B cell (primary cell): ENCODE measurements around the gene CCDC93. TPM values are rescaled to one million over a fixed set of nuclear protein-coding genes. Genes with fewer than 3 reads are reported as not detected.

Experiments
- ATAC-seq: fragments of 200-7000 bp; cut with Tn5 transposase; one replicate; pipeline ENCODE4 v1.10.0; 2021; ENCODE audit warnings: low read depth, mild to moderate bottlenecking, moderate number of reproducible peaks, moderate library complexity
- CTCF ChIA-PET: fragments of 350-600 bp; sonication (Branson Sonifier 250); formaldehyde crosslinking; loops from one replicate; lab custom pipeline; 2021; ENCODE audit warnings: antibody characterized with exemption, inconsistent platforms; lab: Charles Lee
- POLR2A ChIA-PET: fragments of 350-600 bp; sonication (Branson Sonifier 250); formaldehyde crosslinking; loops from one replicate; lab custom pipeline; 2021; ENCODE audit warnings: antibody characterized with exemption; lab: Charles Lee
- DNase-seq: peaks from one replicate; pipeline ENCODE4 v3.0.0; 2013
- H2AFZ ChIP-seq: 2 replicates; pipeline ENCODE4 v1.6.1; 2012; ENCODE audit warnings: mild to moderate bottlenecking, low read depth, low read length; ENCODE audit not compliant: insufficient read depth, poor library complexity, severe bottlenecking
- H3K27ac ChIP-seq, 2 donors: 1 replicate in 1 of 2; 2 replicates in 1 of 2; pipeline ENCODE4 v1.5.1; 2012 to 2013; ENCODE audit warnings: low read length in 2 of 2, mild to moderate bottlenecking in 2 of 2, moderate library complexity in 1 of 2
- H3K27me3 ChIP-seq, 4 experiments: fragments of 200-600 bp in 1 of 4; sonication (generic) in 1 of 4; replicated peaks in 1 of 4; 1 replicate in 2 of 4; 2 replicates in 2 of 4; pipeline versions ENCODE4 v1.6.1 to v1.7.0; 2013 to 2016; ENCODE audit warnings: low read length in 3 of 4, mild to moderate bottlenecking in 2 of 4, mixed read lengths in 1 of 4, moderate library complexity in 1 of 4; ENCODE audit not compliant: insufficient read depth in 4 of 4, control insufficient read depth in 3 of 4; ENCODE audit errors: control extremely low read depth in 1 of 4
- H3K36me3 ChIP-seq, 2 experiments: replicated peaks in 1 of 2; 1 replicate in 1 of 2; 2 replicates in 1 of 2; pipeline versions ENCODE4 v1.6.1 to v1.7.1; 2013; ENCODE audit warnings: low read length in 1 of 2; ENCODE audit not compliant: insufficient read depth in 2 of 2, control insufficient read depth in 1 of 2; ENCODE audit errors: control extremely low read depth in 1 of 2, extremely low read depth in 1 of 2
- H3K4me1 ChIP-seq, 2 donors: fragments of 200-600 bp in 1 of 2; sonication (generic) in 1 of 2; 1 replicate in 1 of 2; 2 replicates in 1 of 2; pipeline versions ENCODE4 v1.5.1 to v1.6.1; 2013 to 2017; ENCODE audit warnings: low read length in 2 of 2; ENCODE audit not compliant: control insufficient read depth in 2 of 2, insufficient read depth in 2 of 2
- H3K4me2 ChIP-seq: replicated peaks from 2 replicates; pipeline ENCODE3; 2012; ENCODE audit warnings: mild to moderate bottlenecking, low read depth, low read length; ENCODE audit not compliant: poor library complexity, severe bottlenecking
- H3K4me3 ChIP-seq, 5 experiments: fragments of 200-600 bp in 1 of 5; sonication (generic) in 1 of 5; 1 replicate in 3 of 5; 2 replicates in 2 of 5; pipeline versions ENCODE4 v1.5.1 to v1.7.0; 2011 to 2016; ENCODE audit warnings: low read length in 4 of 5, mild to moderate bottlenecking in 4 of 5, low read depth in 2 of 5, control low read depth in 1 of 5, moderate library complexity in 1 of 5; ENCODE audit not compliant: insufficient read depth in 1 of 5; ENCODE audit errors: control extremely low read depth in 1 of 5, extremely low read depth in 1 of 5
- H3K79me2 ChIP-seq: fragments of 200-600 bp; sonication (generic); one replicate; pipeline ENCODE4 v1.6.0; 2016; ENCODE audit warnings: low read length; ENCODE audit not compliant: control insufficient read depth, insufficient read depth
- H3K9ac ChIP-seq: fragments of 200-600 bp; sonication (generic); 2 replicates; pipeline ENCODE4 v1.6.1; 2017; ENCODE audit warnings: mild to moderate bottlenecking, low read length, moderate library complexity
- H3K9me3 ChIP-seq, 3 donors: one replicate each; pipeline versions ENCODE4 v1.6.1 to v1.7.1; 2013; ENCODE audit warnings: low read length in 2 of 3; ENCODE audit not compliant: control insufficient read depth in 2 of 3, insufficient read depth in 1 of 3; ENCODE audit errors: control extremely low read depth in 1 of 3
- H4K20me1 ChIP-seq: 2 replicates; pipeline ENCODE4 v1.6.0; 2012; ENCODE audit warnings: mild to moderate bottlenecking, low read length; ENCODE audit not compliant: insufficient read depth, control insufficient read depth, poor library complexity, severe bottlenecking
- H3K27ac Mint-ChIP-seq: one replicate; pipeline ENCODE4 v1.8.0; 2021; ENCODE audit warnings: mixed read lengths
- H3K27me3 Mint-ChIP-seq: one replicate; pipeline ENCODE4 v1.8.0; 2021; ENCODE audit warnings: mixed read lengths
- H3K4me1 Mint-ChIP-seq: one replicate; pipeline ENCODE4 v1.8.0; 2021; ENCODE audit warnings: mixed read lengths
- H3K4me3 Mint-ChIP-seq: one replicate; pipeline ENCODE4 v1.8.0; 2021; ENCODE audit warnings: mixed read lengths
- H3K9me3 Mint-ChIP-seq: one replicate; pipeline ENCODE4 v1.8.0; 2022; ENCODE audit warnings: mixed read lengths; ENCODE audit not compliant: insufficient read depth
- CTCF ChIP-seq: fragments of 200-600 bp; IDR thresholded peaks from one replicate; pipeline ENCODE4 v1.8.0; 2022; ENCODE audit warnings: antibody characterized with exemption, mild to moderate bottlenecking
- EZH2 ChIP-seq: IDR thresholded peaks from 2 replicates; pipeline ENCODE4 v1.6.1; 2012; ENCODE audit warnings: borderline replicate concordance, low read depth, mild to moderate bottlenecking, moderate library complexity, low read length; ENCODE audit not compliant: insufficient read depth, poor library complexity, severe bottlenecking
- WGBS: methylation state at CpG from one replicate; pipeline ENCODE4 v1.1.5; 2013; ENCODE audit warnings: missing lambda C conversion rate; ENCODE audit not compliant: insufficient coverage; 5-methylcytosine and 5-hydroxymethylcytosine counted together
- intact Hi-C: fragments of 100-400 bp; cut with micrococcal nuclease; formaldehyde crosslinking; loops from one replicate; pipeline ENCODE4 v1.10.0; 2022
- polyA plus RNA-seq: library from polyadenylated mRNA; depleted of rRNA; stranded (reverse); fragments of >200 nt; gene quantifications from 2 replicates; pipeline ENCODE4 v1.2.3, GENCODE V29; 2012
- total RNA-seq, 2 donors: library from RNA; stranded (reverse); fragments of 120-200 nt in 1 of 2; gene quantifications; 1 replicate in 1 of 2; 2 replicates in 1 of 2; pipeline versions ENCODE4 v1.2.3 to v1.2.4, GENCODE V29; 2013 to 2022

CCDC93 gene
- total and polyA plus RNA-seq, 2 donors (not counting 1 experiment from before 2014, with no cell fraction given) = 17.5 to 79.6 TPM

DNA sequence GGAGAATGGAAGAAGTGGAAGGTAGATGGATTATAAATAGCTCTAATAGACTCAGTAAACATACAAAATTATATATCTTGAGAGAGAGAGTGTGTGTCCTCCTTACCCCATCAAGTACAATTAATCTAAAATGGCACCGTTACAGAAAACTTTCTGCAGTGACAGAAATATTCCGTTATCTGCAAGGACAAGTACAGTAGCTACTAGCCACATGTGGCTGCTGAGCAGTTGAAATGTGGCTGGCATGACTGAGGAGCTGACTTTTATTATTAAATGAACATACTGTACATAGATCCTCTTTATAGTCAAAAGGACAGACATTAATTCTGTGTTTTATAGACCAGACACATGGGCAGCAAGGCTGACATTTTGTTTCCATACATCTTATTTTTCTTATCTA is 7.0 kb downstream of the CCDC93 start:
- no CpG with 5 or more reads among the region's 2 CpGs for WGBS
- H3K27me3 ChIP-seq = no peaks in the 10 kb centered on the region
- CTCF ChIA-PET = interaction anchor here (1.3 to 7.0 kb wide), 4 partner anchors 10 to 193 kb away, joined by 6 to 62 read pairs (median 9); partner anchors contain the start of gene DDX18
- H3K27ac Mint-ChIP-seq = no peak overlapping the region
- peaks cover 72% of the 10 kb centered on the region for H4K20me1 ChIP-seq
- POLR2A ChIA-PET = no interaction called here
- H3K79me2 ChIP-seq = peaks cover 51% of the 10 kb centered on the region
- intact Hi-C loops = no loop called here
- no peak overlapping the region for H3K4me3 ChIP-seq
- H3K9ac ChIP-seq = no peak overlapping the region
- no peak for TF ChIP-seq CTCF
- TF ChIP-seq EZH2 = no peak
- no peaks in the 10 kb centered on the region for H3K27me3 Mint-ChIP-seq
- H3K9me3 Mint-ChIP-seq = no peaks in the 10 kb centered on the region
- H3K4me3 Mint-ChIP-seq = no peak overlapping the region
- peaks cover 12 to 15% of the 10 kb centered on the region in 2 donors for H3K4me1 ChIP-seq
- H3K4me1 Mint-ChIP-seq = peaks cover 21% of the 10 kb centered on the region
- DNase-seq (no peak), ATAC-seq (no peak)
- no peaks in the 10 kb centered on the region for H3K9me3 ChIP-seq
- no peak overlapping the region for H3K27ac ChIP-seq
- no peak overlapping the region for H2AFZ ChIP-seq
- peaks cover 12 to 67% of the 10 kb centered on the region in 2 experiments for H3K36me3 ChIP-seq
- no peak overlapping the region for H3K4me2 ChIP-seq

GRCh38 chr2:118006326-118006725 is 7.5 kb downstream of the CCDC93 start:
- Mint-ChIP-seq H3K27ac (no peak overlapping the region), H3K9me3 (no peaks in the 10 kb centered on the region), H3K27me3 (no peaks in the 10 kb centered on the region), H3K4me3 (no peak overlapping the region), H3K4me1 (peaks cover 15% of the 10 kb centered on the region)
- Histone ChIP-seq H3K9me3 (no peaks in the 10 kb centered on the region), H2AFZ (no peak overlapping the region), H3K9ac (no peak overlapping the region), H3K79me2 (peaks cover 46% of the 10 kb centered on the region), H3K4me3 (no peak overlapping the region), H3K36me3 (peaks cover 14 to 73% of the 10 kb centered on the region in 2 experiments), H3K27me3 (no peaks in the 10 kb centered on the region), H4K20me1 (peaks cover 72% of the 10 kb centered on the region), H3K27ac (no peak overlapping the region), H3K4me2 (no peak overlapping the region), H3K4me1 (peaks cover 8 to 11% of the 10 kb centered on the region in 2 donors)
- intact Hi-C loops = no loop called here
- no peak for DNase-seq
- TF ChIP-seq CTCF = no peak
- ChIA-PET POLR2A (no interaction called here), CTCF (interaction anchor here (1.7 to 7.0 kb wide), 3 partner anchors 9 to 192 kb away, joined by 7 to 62 read pairs (median 11); partner anchors contain the start of gene DDX18)
- no CpG with 5 or more reads among the region's 1 CpG for WGBS
- ATAC-seq = no peak
